HepG2 (cell line): Measurements from ENCODE around the gene NACC2. TPM values are rescaled to one million over a fixed set of nuclear protein-coding genes. Genes with fewer than 3 reads are reported as not detected.

Experiments
- ATAC-seq: fragments of 200-7000 bp; cut with Tn5 transposase; 3 replicates; pipeline ENCODE4 v1.9.1; 2020; ENCODE audit warnings: mild to moderate bottlenecking, moderate library complexity
- BruUV-seq: library from RNA; stranded (reverse); fragments of 400-500 nt; replicated peaks from 2 replicates; lab custom pipeline; 2021; lab: Mats Ljungman, UMichigan
- CTCF ChIA-PET: fragments of 300-600 bp; formaldehyde crosslinking; extraction: SDS; loops from one replicate; lab custom pipeline; 2021; ENCODE audit warnings: low total read pairs, inconsistent platforms, low intra/inter-chr PET ratio; lab: Yijun Ruan, JAX
- POLR2A ChIA-PET: fragments of 350-600 bp; sonication (Branson Sonifier 250); formaldehyde crosslinking; loops from one replicate; lab custom pipeline; 2020; ENCODE audit warnings: antibody characterized with exemption, inconsistent platforms; lab: Yijun Ruan, JAX
- DNase-seq: peaks from one replicate; pipeline ENCODE4 v3.0.0-alpha.2; 2015; ENCODE audit warnings: low spot score
- FAIRE-seq: peaks from 3 replicates; lab custom pipeline; 2011; peaks lifted over from hg19 to GRCh38; lab: Jason Lieb, UNC
- H2AFZ ChIP-seq: one replicate; pipeline ENCODE4 v1.6.1; 2011; ENCODE audit warnings: low read length, inconsistent platforms
- H3K27ac ChIP-seq: fragments of 300-600 bp; 3 replicates; pipeline ENCODE4 v1.8.0; 2011; ENCODE audit warnings: mixed run types, mild to moderate bottlenecking, mixed read lengths, low read length, inconsistent platforms; ENCODE audit not compliant: insufficient read depth; ENCODE audit errors: extremely low read length
- H3K27me3 ChIP-seq, 2 experiments: fragments of 200-600 bp in 1 of 2; 2 replicates in 1 of 2; 3 replicates in 1 of 2; pipeline versions ENCODE4 v1.6.0 to v1.8.0; 2011; ENCODE audit warnings: low read length in 2 of 2, mild to moderate bottlenecking in 2 of 2, moderate library complexity in 2 of 2, inconsistent platforms in 1 of 2; ENCODE audit not compliant: insufficient read depth in 2 of 2, control insufficient read depth in 1 of 2
- H3K36me3 ChIP-seq, 2 experiments: fragments of 200-600 bp in 1 of 2; replicated peaks in 1 of 2; 2 replicates in 1 of 2; 3 replicates in 1 of 2; pipeline versions ENCODE4 v1.5.1 to v1.8.0; 2011; ENCODE audit warnings: low read length in 2 of 2, inconsistent platforms in 1 of 2; ENCODE audit not compliant: insufficient read depth in 2 of 2, control insufficient read depth in 1 of 2
- H3K4me1 ChIP-seq: 2 replicates; pipeline ENCODE4 v1.5.1; 2012; ENCODE audit warnings: low read length, inconsistent platforms; ENCODE audit not compliant: insufficient read depth
- H3K4me2 ChIP-seq: 2 replicates; pipeline ENCODE4 v1.6.0; 2011; ENCODE audit warnings: low read depth, low read length, inconsistent platforms
- H3K4me3 ChIP-seq, 3 experiments: fragments of 200-600 bp in 1 of 3; sonication (generic), shearing (Covaris generic) in 1 of 3; replicated peaks in 1 of 3; 2 replicates each; pipeline ENCODE4 v1.5.1; 2011 to 2016; ENCODE audit warnings: low read length in 3 of 3, inconsistent platforms in 2 of 3, low read depth in 2 of 3, mild to moderate bottlenecking in 2 of 3, control low read depth in 1 of 3, mixed read lengths in 1 of 3; ENCODE audit not compliant: insufficient read depth in 1 of 3
- H3K79me2 ChIP-seq: one replicate; pipeline ENCODE4 v1.6.1; 2011; ENCODE audit warnings: low read length, inconsistent platforms; ENCODE audit not compliant: insufficient read depth
- H3K9ac ChIP-seq: 2 replicates; pipeline ENCODE4 v1.6.0; 2011; ENCODE audit warnings: mild to moderate bottlenecking, low read depth, low read length, inconsistent platforms; ENCODE audit not compliant: insufficient read depth
- H3K9me3 ChIP-seq: 2 replicates; pipeline ENCODE4 v1.5.1; 2012; ENCODE audit warnings: mild to moderate bottlenecking, low read length
- H4K20me1 ChIP-seq: 2 replicates; pipeline ENCODE4 v1.6.0; 2011; ENCODE audit warnings: inconsistent platforms, mild to moderate bottlenecking, low read length, moderate library complexity; ENCODE audit not compliant: insufficient read depth
- ELK4 ChIP-seq: sonication (generic); formaldehyde crosslinking; IDR thresholded peaks from 2 replicates; pipeline ENCODE4 v1.9.0; 2021; ENCODE audit warnings: missing genetic modification reagents, borderline replicate concordance
- GABPB1 ChIP-seq: IDR thresholded peaks from 2 replicates; pipeline ENCODE4 v1.6.1; 2016; ENCODE audit warnings: mild to moderate bottlenecking, missing genetic modification reagents, moderate library complexity, missing compliant biosample characterization
- GATAD2A ChIP-seq: IDR thresholded peaks from 2 replicates; pipeline ENCODE4 v1.6.1; 2016
- KDM6A ChIP-seq: IDR thresholded peaks from 2 replicates; pipeline ENCODE4 v1.6.1; 2016; ENCODE audit warnings: low read depth
- STAT5B ChIP-seq: sonication (generic); formaldehyde crosslinking; IDR thresholded peaks from 2 replicates; pipeline ENCODE4 v1.4.0; 2020; ENCODE audit warnings: missing genetic modification reagents
- TRIM22 ChIP-seq: fragments of 450-650 bp; IDR thresholded peaks from 2 replicates; pipeline ENCODE4 v1.6.1; 2017
- WIZ ChIP-seq: sonication (generic); formaldehyde crosslinking; IDR thresholded peaks from 2 replicates; pipeline ENCODE4 v1.5.1; 2020; ENCODE audit warnings: mild to moderate bottlenecking, missing genetic modification reagents
- ZNF572 ChIP-seq: sonication (generic); formaldehyde crosslinking; IDR thresholded peaks from 2 replicates; pipeline ENCODE4 v1.5.1; 2020; ENCODE audit warnings: mild to moderate bottlenecking, missing genetic modification reagents
- WGBS: methylation state at CpG from one replicate; pipeline ENCODE4 v1.1.6; 2017; ENCODE audit warnings: low lambda C conversion rate; 5-methylcytosine and 5-hydroxymethylcytosine counted together
- in situ Hi-C: cut with HindIII; loops from 2 replicates; pipeline ENCODE4 v1.10.0; 2017; ENCODE audit warnings: low pct_unique_long_range_greater_than_20kb; ENCODE audit not compliant: extremely low pct_ligation_motif_present
- intact Hi-C: fragments of 100-400 bp; cut with micrococcal nuclease; formaldehyde crosslinking; loops from one replicate; pipeline ENCODE4 v1.10.0; 2022; ENCODE audit not compliant: unreplicated experiment
- polyA plus RNA-seq, 8 experiments: library from polyadenylated mRNA; depleted of rRNA in 3 of 8; stranded (reverse) in 7 of 8; unstranded in 1 of 8; fragments of >200 nt; fragmentation: Illumina TruSeq in 4 of 8; extraction: Trizol in 4 of 8; gene quantifications; 2 replicates each; pipeline versions ENCODE4 v1.2.1 to v1.2.3, GENCODE V29; 2011 to 2016; ENCODE audit warnings: low read depth in 4 of 8, missing spikeins in 1 of 8, mixed read lengths in 1 of 8; ENCODE audit not compliant: insufficient read depth in 1 of 8
- total RNA-seq, 5 experiments: library from RNA; depleted of rRNA; stranded (reverse); fragments of >200 nt; fragmentation: Illumina TruSeq; extraction: Trizol; gene quantifications; 2 replicates each; pipeline ENCODE4 v1.2.3, GENCODE V29; 2016; ENCODE audit warnings: low read depth in 1 of 5
- TF ChIP-seq, protein P1 (sequence below): IDR thresholded peaks from 2 replicates; pipeline ENCODE4 v1.6.1; 2016; ENCODE audit warnings: mild to moderate bottlenecking
- TF ChIP-seq, protein P2 (sequence below): sonication (generic); formaldehyde crosslinking; IDR thresholded peaks from 2 replicates; pipeline ENCODE4 v1.4.0; 2020; ENCODE audit warnings: missing genetic modification reagents
- TF ChIP-seq, protein P3 (sequence below): sonication (generic); formaldehyde crosslinking; IDR thresholded peaks from 2 replicates; pipeline ENCODE4 v1.5.0; 2020; ENCODE audit warnings: missing genetic modification reagents

The NACC2 gene
- total and polyA plus RNA-seq, 2 of the 13 experiments (the other 11 are each of a cell fraction or from before 2014, with no cell fraction given), result 5.9 to 12.3 TPM

DNA sequence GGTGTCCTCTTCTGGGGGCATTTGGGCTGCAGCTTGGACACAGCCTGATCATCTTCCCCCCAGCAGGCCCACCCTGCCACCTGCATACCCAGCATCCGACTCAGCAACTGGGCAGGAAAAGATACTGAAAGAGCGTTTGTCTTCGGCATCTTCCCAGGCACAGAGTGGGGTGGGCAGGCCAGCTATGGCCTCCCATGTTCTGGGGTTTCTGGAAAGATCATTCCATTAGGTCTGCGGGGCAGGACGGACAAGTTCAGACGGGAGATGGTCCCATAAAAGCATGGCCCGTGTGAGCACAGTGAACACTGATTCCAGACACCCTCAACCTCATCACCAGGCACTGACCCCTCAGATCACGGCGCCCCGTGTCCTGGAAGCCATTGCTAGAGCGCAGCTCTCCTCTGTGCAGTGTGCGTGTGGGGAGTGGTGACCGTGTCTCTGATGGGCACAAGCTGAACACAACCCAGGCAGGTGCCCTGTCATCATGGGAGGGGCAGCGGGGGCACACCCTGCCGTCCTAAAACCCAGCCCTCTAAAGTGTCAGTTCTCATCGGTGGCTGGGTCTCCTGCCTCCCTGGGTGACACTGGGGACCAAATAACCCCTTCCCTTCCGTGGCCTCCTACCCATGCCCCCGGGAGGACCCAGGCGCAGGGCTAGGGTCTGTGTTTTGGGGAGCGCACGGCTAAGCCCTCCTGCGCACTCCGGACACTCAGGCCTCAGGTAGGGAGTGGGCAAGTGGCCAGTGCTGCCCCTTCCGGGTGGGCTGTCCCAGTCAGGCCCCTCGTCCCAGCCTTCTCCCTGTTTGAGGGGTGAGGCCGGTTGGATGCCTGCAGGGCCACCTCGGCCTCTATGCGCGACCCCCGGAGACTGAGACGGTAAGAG lies 36.8 kb upstream of the NACC2 start:
- no peak overlapping the region for H2AFZ ChIP-seq
- CTCF ChIA-PET, result no interaction called here
- DNase-seq (no peak), ATAC-seq (peak; percentile 5; the same call in 1 of the 3 replicates), FAIRE-seq (no peak)
- no peaks in the 10 kb centered on the region for H3K9me3 ChIP-seq
- no peak overlapping the region for H3K4me2 ChIP-seq
- no peak overlapping the region for H3K4me3 ChIP-seq
- H3K36me3 ChIP-seq, result no peaks in the 10 kb centered on the region
- POLR2A ChIA-PET, result no interaction called here
- no peak overlapping the region for H3K27ac ChIP-seq
- H3K9ac ChIP-seq, result no peak overlapping the region
- peaks cover 11% of the 10 kb centered on the region for H3K4me1 ChIP-seq
- H3K79me2 ChIP-seq, result no peaks in the 10 kb centered on the region
- intact Hi-C loops, result no loop called here
- in situ Hi-C loops, result no loop called here
- BruUV-seq, result no TSS peak
- WGBS, result 80% methylated on average over 7 of the region's 31 CpGs
- peaks cover 25 to 81% of the 10 kb centered on the region in 2 experiments for H3K27me3 ChIP-seq
- no peaks in the 10 kb centered on the region for H4K20me1 ChIP-seq
- TF ChIP-seq, protein P1, sequence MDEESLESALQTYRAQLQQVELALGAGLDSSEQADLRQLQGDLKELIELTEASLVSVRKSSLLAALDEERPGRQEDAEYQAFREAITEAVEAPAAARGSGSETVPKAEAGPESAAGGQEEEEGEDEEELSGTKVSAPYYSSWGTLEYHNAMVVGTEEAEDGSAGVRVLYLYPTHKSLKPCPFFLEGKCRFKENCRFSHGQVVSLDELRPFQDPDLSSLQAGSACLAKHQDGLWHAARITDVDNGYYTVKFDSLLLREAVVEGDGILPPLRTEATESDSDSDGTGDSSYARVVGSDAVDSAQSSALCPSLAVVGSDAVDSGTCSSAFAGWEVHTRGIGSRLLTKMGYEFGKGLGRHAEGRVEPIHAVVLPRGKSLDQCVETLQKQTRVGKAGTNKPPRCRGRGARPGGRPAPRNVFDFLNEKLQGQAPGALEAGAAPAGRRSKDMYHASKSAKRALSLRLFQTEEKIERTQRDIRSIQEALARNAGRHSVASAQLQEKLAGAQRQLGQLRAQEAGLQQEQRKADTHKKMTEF, result no peak
- no peak for TF ChIP-seq WIZ (CRISPR knock-in tag)
- TF ChIP-seq, protein P2, sequence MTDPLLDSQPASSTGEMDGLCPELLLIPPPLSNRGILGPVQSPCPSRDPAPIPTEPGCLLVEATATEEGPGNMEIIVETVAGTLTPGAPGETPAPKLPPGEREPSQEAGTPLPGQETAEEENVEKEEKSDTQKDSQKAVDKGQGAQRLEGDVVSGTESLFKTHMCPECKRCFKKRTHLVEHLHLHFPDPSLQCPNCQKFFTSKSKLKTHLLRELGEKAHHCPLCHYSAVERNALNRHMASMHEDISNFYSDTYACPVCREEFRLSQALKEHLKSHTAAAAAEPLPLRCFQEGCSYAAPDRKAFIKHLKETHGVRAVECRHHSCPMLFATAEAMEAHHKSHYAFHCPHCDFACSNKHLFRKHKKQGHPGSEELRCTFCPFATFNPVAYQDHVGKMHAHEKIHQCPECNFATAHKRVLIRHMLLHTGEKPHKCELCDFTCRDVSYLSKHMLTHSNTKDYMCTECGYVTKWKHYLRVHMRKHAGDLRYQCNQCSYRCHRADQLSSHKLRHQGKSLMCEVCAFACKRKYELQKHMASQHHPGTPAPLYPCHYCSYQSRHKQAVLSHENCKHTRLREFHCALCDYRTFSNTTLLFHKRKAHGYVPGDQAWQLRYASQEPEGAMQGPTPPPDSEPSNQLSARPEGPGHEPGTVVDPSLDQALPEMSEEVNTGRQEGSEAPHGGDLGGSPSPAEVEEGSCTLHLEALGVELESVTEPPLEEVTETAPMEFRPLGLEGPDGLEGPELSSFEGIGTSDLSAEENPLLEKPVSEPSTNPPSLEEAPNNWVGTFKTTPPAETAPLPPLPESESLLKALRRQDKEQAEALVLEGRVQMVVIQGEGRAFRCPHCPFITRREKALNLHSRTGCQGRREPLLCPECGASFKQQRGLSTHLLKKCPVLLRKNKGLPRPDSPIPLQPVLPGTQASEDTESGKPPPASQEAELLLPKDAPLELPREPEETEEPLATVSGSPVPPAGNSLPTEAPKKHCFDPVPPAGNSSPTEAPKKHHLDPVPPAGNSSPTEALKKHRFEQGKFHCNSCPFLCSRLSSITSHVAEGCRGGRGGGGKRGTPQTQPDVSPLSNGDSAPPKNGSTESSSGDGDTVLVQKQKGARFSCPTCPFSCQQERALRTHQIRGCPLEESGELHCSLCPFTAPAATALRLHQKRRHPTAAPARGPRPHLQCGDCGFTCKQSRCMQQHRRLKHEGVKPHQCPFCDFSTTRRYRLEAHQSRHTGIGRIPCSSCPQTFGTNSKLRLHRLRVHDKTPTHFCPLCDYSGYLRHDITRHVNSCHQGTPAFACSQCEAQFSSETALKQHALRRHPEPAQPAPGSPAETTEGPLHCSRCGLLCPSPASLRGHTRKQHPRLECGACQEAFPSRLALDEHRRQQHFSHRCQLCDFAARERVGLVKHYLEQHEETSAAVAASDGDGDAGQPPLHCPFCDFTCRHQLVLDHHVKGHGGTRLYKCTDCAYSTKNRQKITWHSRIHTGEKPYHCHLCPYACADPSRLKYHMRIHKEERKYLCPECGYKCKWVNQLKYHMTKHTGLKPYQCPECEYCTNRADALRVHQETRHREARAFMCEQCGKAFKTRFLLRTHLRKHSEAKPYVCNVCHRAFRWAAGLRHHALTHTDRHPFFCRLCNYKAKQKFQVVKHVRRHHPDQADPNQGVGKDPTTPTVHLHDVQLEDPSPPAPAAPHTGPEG (CRISPR knock-in tag), result no peak
- no peak for TF ChIP-seq STAT5B (CRISPR knock-in tag)
- TF ChIP-seq ELK4, result no peak
- TF ChIP-seq TRIM22, result no peak
- TF ChIP-seq, protein P3, sequence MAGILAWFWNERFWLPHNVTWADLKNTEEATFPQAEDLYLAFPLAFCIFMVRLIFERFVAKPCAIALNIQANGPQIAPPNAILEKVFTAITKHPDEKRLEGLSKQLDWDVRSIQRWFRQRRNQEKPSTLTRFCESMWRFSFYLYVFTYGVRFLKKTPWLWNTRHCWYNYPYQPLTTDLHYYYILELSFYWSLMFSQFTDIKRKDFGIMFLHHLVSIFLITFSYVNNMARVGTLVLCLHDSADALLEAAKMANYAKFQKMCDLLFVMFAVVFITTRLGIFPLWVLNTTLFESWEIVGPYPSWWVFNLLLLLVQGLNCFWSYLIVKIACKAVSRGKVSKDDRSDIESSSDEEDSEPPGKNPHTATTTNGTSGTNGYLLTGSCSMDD, result no peak
- no peak for TF ChIP-seq GABPB1 (CRISPR knock-in tag)
- no peak for TF ChIP-seq GATAD2A
- no peak for TF ChIP-seq ZNF572
- no peak for TF ChIP-seq KDM6A
